RCC 7860 (cell line): ENCODE data around the gene CRIP2.

Experiments used
- DNase-seq: peaks from one replicate; pipeline ENCODE4 v3.0.0-alpha.2; 2015; ENCODE audit warnings: low spot score
- FAIRE-seq: peaks from 2 replicates; lab custom pipeline; 2012; peaks lifted over from hg19 to GRCh38; lab: Jason Lieb, UNC

The CRIP2 gene, protein sequence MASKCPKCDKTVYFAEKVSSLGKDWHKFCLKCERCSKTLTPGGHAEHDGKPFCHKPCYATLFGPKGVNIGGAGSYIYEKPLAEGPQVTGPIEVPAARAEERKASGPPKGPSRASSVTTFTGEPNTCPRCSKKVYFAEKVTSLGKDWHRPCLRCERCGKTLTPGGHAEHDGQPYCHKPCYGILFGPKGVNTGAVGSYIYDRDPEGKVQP

DNA sequence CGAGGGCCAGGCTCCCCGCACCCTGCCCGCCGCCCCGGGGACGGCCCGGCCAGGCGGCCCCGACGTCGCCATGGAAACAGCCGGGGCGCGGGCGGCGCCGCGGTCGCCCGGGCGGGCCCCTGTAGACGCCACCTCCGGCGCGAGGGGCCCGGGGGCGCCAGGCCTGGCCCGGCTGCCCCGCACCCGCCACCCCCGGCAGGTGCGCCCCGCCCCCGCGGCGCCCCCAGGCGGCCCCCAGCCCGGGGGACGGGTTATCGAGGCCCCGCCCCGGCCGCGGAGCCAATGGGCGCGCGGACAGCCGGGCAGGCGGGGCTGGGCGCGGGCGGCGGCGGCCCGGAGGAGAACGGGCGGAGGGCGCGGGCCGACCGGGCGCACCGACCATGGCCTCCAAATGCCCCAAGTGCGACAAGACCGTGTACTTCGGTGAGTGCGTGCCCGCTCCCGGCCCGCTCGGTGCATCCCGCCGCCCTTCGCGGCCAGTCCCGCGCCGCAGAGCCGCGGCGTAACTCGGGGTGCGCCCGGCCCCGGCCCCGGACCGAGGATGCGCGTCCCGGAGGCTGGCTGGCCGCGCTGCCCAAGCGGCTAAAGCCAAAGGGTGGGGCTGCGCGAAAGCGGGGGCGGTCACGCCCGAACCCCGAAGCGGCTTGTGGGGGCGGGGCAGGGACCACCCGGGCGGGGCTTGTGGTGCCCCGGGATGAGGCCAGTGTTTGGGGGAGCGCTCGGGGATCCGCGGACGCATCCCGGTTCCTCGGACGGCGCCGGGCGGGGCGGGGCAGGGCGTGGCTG, at the start of gene CRIP2:
TSS of gene CRIP2 (plus strand) at position 339 of the 786 bp plus-strand sequence. CDS start at position 381, 42 bp downstream.
- FAIRE-seq (no peak), DNase-seq (no peak)

DNA sequence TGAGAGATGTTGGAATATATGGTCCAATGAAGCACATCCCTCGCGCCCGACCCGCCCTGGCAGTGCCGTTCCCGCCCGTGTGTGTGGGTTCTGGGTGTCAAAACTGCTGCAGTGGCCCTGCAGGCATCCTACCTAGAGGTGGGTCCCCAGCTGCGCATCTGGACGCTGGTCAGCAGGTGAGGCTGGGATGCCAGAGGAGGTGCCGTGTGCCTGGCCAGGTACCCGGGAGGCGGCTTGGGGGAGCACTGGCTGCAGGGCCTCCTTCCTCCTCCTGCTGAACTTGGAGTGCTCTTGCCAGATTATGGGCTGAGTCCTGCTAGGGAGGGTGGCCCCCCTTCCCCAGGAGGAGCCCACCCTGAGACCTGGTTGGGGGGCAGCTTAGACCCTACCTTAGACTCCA, 49.8 kb upstream of the CRIP2 start:
- DNase-seq (no peak), FAIRE-seq (no peak)

DNA sequence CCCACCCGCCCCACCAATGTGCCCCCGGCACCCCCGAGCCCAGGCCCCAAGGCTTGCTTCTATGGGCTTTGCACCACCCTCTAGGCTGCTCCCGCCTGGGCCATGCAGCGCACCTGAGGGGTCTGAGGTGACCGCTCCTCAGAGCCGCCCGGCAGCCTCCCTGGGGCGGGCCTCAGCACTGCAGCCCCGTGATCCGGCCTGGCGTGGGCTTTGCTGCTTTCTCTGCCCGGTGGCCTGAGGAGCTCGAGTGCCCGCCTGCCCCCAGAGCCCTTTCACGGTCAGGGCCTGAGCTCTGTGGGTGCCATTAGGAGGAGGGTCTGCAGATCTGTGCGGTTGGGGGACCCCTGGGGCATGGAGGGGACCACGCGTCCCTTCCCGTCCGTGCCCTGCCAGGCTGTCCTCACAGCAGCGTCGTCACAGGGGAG, 48.8 kb upstream of the CRIP2 start:
- FAIRE-seq (no peak), DNase-seq (no peak)

DNA sequence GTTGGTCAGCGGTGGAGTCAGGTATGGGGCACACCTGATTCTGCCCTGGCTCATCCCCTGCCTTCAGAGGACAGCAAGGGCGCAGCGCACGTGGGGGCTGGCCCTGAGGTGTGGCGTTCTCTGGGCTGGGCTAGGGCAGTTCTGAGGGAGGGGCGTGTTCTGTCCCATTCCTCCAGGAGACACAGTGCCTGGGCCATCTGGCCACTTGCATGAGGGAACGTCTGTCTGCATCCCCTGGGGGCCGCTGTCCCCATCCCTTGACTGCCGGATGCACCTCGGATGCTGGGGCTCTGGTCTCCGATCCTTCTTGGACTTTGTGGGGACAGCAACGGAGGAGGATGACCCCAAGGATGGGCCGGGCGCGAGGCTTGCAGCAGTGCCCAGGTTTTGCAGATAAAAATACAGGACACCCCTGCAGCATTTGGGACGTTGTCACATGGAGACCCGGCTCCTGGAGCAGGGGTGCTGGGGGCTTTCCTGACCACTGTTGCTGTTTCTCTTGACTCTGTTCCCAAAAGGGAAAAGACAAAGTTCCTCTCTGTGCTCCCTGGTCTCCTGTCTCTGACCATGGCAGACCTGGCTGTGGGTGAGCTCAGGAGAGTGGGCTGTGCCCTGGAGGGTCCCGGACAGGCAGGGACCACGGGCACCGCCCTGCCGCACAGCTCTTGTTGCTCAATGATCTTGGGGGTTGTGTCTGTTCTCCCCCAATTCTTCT, 48.0 kb upstream of the CRIP2 start:
- DNase-seq (no peak), FAIRE-seq (no peak)

GRCh38 chr14:105427412-105427811, 47.2 kb upstream of the CRIP2 start:
- DNase-seq (no peak), FAIRE-seq (no peak)

DNA sequence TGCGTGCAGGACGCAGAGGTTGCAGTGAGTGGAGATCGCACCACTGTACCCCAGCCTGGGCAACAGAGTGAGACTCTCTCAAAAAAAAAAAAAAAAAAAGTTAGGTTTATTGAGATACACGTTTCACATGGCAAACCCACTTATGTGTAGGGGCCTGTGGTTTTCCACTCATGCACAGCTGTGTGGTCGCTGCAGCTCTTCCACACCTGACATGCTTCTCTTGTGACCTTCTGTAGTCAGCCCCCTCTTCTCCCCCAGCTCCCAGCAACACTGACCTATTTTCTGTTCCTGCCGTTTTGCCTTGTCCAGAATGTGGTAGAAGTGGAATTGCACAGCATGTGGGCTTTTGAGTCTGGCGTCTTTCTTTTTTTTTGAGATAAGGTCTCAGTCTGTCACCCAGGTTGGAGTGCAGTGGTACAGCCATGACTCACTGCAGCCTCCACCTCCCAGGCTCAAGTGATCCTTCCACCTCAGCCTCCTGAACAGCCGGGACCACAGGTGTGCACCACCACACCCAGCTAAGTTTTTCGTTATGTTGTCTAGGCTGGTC, 46.6 kb upstream of the CRIP2 start:
- no peak for FAIRE-seq
- no peak for DNase-seq

DNA sequence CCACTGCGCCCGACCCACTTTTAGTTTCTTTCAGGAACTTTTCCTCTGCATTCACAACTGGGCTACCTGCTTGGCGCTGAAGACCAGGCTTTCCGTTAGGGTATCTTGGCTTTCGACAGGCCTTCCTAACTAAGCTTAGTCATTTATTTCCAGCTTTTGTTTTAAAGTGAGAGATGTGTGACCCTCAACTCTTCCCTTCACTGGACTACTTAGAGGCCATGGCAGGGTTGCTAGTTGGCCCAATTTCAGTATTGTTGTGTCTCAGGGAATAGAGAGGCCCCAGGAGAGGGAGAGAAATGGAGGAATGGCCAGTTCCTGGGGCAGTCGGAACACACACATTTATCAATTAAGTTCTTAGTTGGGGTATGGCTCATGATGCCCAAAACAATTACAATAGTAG, 44.6 kb upstream of the CRIP2 start:
- DNase-seq: no peak
- FAIRE-seq: no peak

DNA sequence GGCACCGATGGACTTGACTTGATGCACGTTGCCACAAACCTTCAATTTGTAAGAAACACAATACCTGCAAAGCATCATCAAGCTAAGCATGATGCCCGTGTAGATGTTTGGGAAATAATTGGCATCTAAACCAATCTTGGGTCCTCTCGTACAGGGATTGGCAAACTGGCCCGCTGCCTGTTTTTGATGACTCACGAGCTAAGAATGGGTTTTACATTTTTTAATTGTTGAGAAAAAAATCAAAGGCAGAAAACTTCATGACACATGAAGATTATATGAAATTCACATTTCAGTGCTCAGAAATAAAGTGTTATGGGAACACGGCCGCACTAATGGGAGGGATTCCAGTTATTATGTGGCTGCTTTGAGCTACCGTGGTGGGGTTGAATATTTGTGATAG, 44.1 kb upstream of the CRIP2 start:
- DNase-seq (no peak), FAIRE-seq (no peak)

GRCh38 chr14:105431256-105431655, 43.4 kb upstream of the CRIP2 start:
- DNase-seq (no peak), FAIRE-seq (no peak)

DNA sequence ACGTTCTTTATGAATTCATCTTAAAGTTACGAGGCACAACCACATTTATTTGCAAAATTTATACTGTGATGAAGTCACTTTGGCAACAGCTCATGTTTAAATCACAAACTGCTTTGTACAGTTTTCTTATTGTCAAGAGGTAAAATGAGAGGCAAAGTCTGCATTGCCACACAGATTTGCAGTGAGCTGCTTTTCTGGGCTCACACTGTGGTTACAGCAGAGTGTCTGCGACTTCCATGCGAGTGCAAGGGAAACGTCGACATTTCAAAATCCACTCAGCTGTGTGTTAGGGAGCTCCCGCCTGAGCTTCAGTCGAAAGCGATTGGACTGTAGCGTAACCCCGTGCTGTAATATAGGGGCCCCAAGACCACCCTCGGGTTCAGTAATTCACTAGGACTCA, 42.0 kb upstream of the CRIP2 start:
- no peak for FAIRE-seq
- DNase-seq: no peak

DNA sequence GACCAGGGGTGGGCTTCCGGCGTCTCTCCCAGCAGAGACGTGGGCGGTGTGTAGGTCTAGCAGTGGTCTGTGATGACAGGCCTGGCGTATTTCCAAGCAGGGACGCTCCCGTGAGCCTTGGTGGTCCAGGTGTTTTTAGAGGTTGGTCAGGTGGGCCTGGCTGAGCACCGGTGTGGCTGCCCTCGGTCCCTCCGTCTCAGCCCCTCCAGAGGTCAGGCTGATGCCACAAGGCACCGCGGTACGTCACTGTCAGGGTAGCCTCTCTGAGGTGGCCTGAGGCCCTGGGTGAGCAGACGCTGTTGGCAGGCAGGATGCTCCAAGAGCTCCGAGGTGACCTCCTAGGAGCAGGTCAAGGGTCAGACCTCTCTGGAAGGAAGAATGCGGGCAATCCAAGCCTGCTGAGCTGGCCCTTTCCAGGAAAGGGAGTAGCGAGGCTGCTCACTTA, 41.4 kb upstream of the CRIP2 start:
- FAIRE-seq (no peak), DNase-seq (no peak)

DNA sequence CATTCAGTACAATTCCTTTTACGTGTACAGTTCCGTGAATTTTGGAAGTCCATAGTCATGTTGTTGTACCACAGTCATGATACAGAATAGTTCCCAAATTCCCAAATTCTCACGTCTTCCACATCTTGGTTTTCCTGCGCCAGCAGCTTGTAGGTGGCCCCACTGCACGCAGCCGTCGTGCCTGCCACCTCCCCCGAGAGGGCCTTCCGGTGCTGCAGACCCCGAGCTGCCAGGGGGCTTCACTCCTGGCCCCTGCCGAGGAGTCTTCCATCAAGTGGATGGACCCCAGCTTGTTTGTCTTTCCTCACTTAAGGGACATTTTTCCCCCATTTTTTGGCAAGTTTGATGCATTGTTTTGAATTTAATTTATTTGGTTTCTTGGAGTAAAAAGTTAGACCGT, 38.2 kb upstream of the CRIP2 start:
- no peak for FAIRE-seq
- no peak for DNase-seq

GRCh38 chr14:105436891-105437722, 37.5 kb upstream of the CRIP2 start:
- FAIRE-seq: no peak
- no peak for DNase-seq

- FAIRE-seq: no peak
- DNase-seq: no peak
Observed at GRCh38 chr14:105437723-105438500, 36.7 kb upstream of the CRIP2 start.

DNA sequence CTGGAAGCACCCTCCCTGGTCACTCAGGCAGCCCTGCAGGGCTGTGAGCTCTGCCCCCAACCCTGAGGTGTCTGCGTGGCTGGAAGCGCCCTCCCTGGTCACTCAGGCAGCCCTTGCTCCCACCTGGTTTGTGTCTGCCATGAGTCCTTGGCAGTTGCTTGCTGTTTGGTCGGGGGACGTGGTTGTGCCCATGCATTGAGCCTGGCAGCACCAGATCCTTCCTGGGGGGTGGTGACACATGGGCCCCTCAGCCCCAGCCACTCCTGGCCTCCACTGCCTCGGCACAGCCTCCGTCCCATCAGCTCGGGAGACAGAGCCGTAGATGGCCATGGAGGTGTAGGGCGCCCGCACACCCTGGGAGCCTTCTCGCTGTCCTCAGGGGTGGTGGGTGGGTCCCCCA, 35.4 kb upstream of the CRIP2 start:
- no peak for DNase-seq
- no peak for FAIRE-seq

DNA sequence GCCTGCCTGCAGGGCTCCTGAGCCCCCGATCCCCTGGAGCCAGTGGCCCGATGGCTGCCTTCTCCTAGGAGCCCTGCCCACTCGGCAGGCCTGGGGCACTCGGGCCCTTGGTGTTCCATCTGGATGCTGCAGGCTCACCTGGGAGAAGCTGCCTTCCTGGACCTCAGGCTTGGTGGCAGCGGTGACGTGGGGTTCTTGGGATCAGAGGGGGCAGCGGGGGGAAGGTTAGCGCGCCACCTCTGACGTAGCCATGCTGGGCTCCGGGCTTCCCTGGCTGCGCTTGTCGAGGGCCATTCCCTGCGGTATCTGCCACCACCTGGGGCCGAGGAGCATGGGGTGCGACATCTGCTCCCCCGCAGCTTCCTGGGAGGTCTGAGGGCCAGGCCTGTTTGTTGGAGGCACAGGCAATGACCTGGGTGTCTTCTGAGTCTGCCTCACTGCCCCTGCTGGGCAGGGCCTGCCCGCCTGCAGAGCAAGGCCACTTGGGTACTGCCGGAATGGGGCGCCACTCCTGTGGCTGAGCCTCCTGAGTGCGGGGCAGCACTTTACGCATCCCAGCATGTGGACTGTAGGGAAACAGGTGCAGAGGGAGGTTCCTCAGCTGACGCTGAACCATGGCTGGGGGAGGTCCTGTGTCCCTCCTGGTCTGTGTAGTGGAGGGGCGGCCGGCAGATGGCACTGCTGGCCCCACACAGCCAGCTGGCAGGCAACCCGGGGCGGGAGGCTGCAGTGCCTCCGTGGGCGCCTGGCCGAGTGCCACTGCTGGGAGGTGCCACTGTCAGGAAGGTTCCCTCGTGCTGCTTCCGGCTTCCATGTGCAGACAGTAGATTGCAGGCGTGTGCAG, 34.7 kb upstream of the CRIP2 start:
- DNase-seq: no peak

DNA sequence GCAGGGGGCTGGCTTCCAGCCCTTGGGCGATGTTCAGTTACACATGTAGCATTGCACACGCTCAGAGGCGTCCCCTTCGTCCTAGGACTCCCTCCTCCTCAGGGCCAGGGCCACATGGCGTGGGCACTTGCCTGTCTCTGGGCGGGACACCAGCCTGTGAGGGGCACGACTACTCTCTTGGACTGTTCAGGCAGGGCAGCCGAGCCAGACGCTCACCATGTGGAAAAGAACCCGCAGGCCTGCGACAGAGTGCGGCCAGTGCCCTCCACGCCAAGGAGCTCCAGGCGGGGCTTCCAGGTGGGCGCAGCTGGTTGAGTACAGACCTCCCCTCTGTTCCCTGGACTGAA, 34.1 kb upstream of the CRIP2 start:
- FAIRE-seq: no peak
- DNase-seq: no peak

More for the DNA sequence above, 34.7 kb upstream of the CRIP2 start:
- FAIRE-seq: no peak

DNA sequence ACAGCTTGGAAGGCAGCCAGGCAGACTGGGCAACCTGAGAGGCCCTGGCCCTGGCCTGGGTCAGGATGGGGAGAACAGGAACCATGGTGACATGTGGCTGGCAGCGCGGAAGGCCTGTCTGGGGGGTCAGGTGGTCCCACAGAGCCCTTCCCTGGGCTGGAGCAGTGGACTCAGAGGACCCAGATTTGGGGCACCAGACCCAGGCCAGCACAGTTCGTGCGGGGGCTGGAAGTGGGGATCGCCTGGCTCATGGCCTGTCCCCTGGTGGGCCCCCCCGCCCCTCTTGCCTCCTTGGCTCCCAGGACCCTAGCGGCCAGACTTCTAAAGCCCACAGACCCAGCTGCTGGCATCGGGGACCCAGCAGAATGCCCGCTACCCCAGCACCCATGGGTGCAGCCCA, 33.6 kb upstream of the CRIP2 start:
- no peak for DNase-seq
- no peak for FAIRE-seq

GRCh38 chr14:105442125-105442524, 32.5 kb upstream of the CRIP2 start:
- FAIRE-seq (no peak), DNase-seq (no peak)
